Glutamatergic neuron (in vitro differentiated cells): ENCODE data around the gene SPATS2L. TPM values are rescaled to one million over a fixed set of nuclear protein-coding genes. Genes with fewer than 3 reads are reported as not detected.

Source experiments
- DNase-seq: peaks from one replicate; pipeline ENCODE4 v3.0.0; 2022
- H3K27ac Mint-ChIP-seq: one replicate; pipeline ENCODE4 v1.8.0; 2020; ENCODE audit warnings: mild to moderate bottlenecking, mixed read lengths, inconsistent platforms; ENCODE audit not compliant: unreplicated experiment
- H3K27me3 Mint-ChIP-seq: one replicate; pipeline ENCODE4 v1.8.0; 2020; ENCODE audit warnings: mild to moderate bottlenecking, moderate library complexity, mixed read lengths, inconsistent platforms; ENCODE audit not compliant: unreplicated experiment
- H3K36me3 Mint-ChIP-seq: one replicate; pipeline ENCODE4 v1.8.0; 2020; ENCODE audit warnings: mild to moderate bottlenecking, mixed read lengths, inconsistent platforms; ENCODE audit not compliant: unreplicated experiment
- H3K4me1 Mint-ChIP-seq: one replicate; pipeline ENCODE4 v1.8.0; 2020; ENCODE audit warnings: mild to moderate bottlenecking, low read depth, mixed read lengths, inconsistent platforms; ENCODE audit not compliant: unreplicated experiment
- H3K4me3 Mint-ChIP-seq: one replicate; pipeline ENCODE4 v1.8.0; 2020; ENCODE audit warnings: mild to moderate bottlenecking, mixed read lengths, inconsistent platforms; ENCODE audit not compliant: unreplicated experiment
- H3K9me3 Mint-ChIP-seq: one replicate; pipeline ENCODE4 v1.8.0; 2020; ENCODE audit warnings: mild to moderate bottlenecking, moderate library complexity, mixed read lengths, inconsistent platforms; ENCODE audit not compliant: unreplicated experiment
- CTCF ChIP-seq: fragments of 200-600 bp; sonication (generic); IDR thresholded peaks from one replicate; pipeline ENCODE4 v1.5.0; 2021; ENCODE audit not compliant: partially characterized antibody, unreplicated experiment
- total RNA-seq: library from RNA; stranded (reverse); fragmentation: NEBNext Ultra II Directional; extraction: Animal tissue kit (Norgen Biotek cat#: 25700); gene quantifications from one replicate; pipeline ENCODE4 v1.2.1, GENCODE V29; 2021; ENCODE audit not compliant: unreplicated experiment

Gene SPATS2L
- total RNA-seq, 1 donor from 2014 or later: 45.5 TPM

GRCh38 chr2:200276472-200276871 is 30.0 kb upstream of the SPATS2L start:
- H3K4me1 Mint-ChIP-seq: peaks cover 5% of the 10 kb centered on the region
- H3K4me3 Mint-ChIP-seq: no peak overlapping the region
- TF ChIP-seq CTCF: no peak
- no peaks in the 10 kb centered on the region for H3K36me3 Mint-ChIP-seq
- H3K27me3 Mint-ChIP-seq: no peaks in the 10 kb centered on the region
- H3K9me3 Mint-ChIP-seq: peaks cover 4% of the 10 kb centered on the region
- no peak for DNase-seq
- no peak overlapping the region for H3K27ac Mint-ChIP-seq

DNA sequence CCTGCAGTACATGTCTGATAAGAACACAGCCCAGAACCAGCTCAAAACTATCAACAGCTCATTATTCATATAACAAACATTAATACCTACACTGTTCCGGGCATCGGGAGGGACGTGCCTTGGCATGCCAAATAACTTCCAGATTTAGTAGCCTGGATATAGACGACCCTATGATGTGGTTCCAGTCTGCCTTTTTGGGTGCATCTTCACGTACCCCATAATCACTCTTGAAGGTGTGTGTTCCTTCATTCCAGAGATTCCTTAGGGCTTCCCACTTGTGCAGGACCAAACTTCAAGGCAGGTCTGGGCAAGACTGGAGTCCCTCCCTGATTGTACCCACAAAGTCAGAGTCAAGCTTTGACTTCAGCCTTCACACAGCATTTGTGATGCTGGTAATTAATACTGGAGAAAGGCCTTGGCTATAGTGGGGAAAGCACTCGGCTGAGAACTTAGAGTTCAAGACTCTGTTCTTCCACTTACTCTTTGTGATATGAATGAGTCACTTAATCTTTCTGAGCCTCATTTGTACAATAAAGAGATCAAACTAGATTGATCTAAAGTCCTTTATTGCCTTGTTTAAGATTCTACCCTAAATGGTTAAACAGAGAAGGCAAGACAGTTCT is 27.7 kb upstream of the SPATS2L start:
- TF ChIP-seq CTCF: no peak

GRCh38 chr2:200279857-200280256 is 26.6 kb upstream of the SPATS2L start:
- Mint-ChIP-seq H3K27me3 (no peaks in the 10 kb centered on the region), H3K4me1 (peaks cover 5% of the 10 kb centered on the region), H3K9me3 (peaks cover 4% of the 10 kb centered on the region), H3K27ac (no peak overlapping the region), H3K36me3 (no peaks in the 10 kb centered on the region), H3K4me3 (no peak overlapping the region)
- DNase-seq: no peak
- TF ChIP-seq CTCF: no peak

More for the DNA sequence above, 27.7 kb upstream of the SPATS2L start:
- Mint-ChIP-seq H3K4me3 (no peak overlapping the region), H3K36me3 (no peaks in the 10 kb centered on the region), H3K27me3 (no peaks in the 10 kb centered on the region), H3K27ac (no peak overlapping the region), H3K9me3 (peaks cover 4% of the 10 kb centered on the region), H3K4me1 (peaks cover 5% of the 10 kb centered on the region)
- no peak for DNase-seq

DNA sequence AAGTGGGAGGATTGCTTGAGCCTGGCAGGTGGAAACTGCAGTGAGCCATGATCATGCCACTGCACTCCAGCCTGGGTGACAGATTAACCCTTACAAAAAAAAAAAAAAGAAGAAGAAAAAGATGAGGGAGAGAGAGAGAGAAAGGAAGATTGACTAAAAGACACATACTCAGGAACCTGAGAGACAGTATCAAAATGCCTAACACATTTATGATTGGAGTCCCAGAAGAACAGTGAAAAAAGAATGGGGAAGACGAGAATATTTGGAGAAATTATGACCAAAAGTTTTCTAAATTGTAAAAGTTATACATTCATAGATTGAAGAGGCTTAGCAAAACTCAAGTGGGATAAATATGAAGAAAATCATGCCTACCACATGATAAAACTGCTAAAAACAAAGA is 19.9 kb upstream of the SPATS2L start:
- Mint-ChIP-seq H3K4me1 (no peaks in the 10 kb centered on the region), H3K27ac (no peak overlapping the region), H3K9me3 (peaks cover 1% of the 10 kb centered on the region), H3K4me3 (no peak overlapping the region), H3K36me3 (peaks cover 8% of the 10 kb centered on the region), H3K27me3 (no peaks in the 10 kb centered on the region)
- no peak for TF ChIP-seq CTCF
- DNase-seq: no peak

DNA sequence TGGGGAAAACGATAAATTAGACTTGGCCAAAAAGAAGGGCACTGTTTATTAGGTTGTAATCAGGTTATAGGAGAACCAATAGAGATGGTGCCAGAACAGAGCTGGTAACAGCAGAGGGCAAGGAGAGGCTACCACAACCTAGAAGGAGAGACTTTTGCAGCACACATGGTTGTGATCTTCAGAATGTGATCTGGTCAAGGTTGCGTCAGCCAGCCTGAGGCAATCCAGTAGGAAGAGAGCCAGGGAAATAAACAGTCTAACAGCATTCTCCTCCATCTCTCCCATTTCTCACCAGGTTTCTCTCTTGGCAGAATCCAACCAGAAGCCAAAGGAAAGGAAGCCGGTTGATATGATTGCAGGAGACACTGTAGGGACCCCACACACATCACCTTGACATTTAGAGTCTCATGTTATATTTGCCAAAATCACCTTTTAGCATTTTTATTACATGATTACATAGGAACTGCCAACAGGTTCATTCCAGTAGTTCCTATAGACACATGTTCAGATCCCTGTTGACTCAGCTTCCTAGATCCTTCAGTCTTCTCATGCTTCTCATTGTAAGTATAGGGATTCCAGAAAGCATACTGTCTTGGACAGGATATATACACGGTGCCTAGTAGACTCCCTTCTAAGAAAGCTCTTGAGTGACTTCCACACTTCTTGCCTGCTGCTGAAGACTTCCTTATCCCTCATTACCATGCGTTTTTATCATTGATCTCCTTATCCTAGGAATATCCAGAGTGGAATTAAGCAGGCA is 17.6 kb upstream of the SPATS2L start:
- no peak for DNase-seq
- Mint-ChIP-seq H3K27ac (no peak overlapping the region), H3K4me3 (no peak overlapping the region), H3K9me3 (peaks cover 1% of the 10 kb centered on the region), H3K36me3 (peaks cover 8% of the 10 kb centered on the region), H3K4me1 (no peaks in the 10 kb centered on the region), H3K27me3 (no peaks in the 10 kb centered on the region)
- no peak for TF ChIP-seq CTCF
